Endothelial cell of umbilical vein (primary cell): ENCODE data around the gene AGAP9.
"Not testable (repeated sequence)": the region's sequence is repeated elsewhere in the genome, so short reads cannot be mapped to it uniquely, and the experiment has no call there.

Experiments
- POLR2AphosphoS5 ChIP-seq: IDR thresholded peaks from 2 replicates; pipeline ENCODE4 v1.6.1; 2012; ENCODE audit warnings: low read depth, mild to moderate bottlenecking, control low read depth, low read length, moderate library complexity; ENCODE audit not compliant: insufficient read depth
- TF ChIP-seq, protein P1 (sequence below), 2 donors: IDR thresholded peaks; 1 replicate in 1 of 2; 2 replicates in 1 of 2; pipeline ENCODE4 v1.5.1; 2011; ENCODE audit warnings: low read length in 2 of 2, mild to moderate bottlenecking in 2 of 2, moderate library complexity in 2 of 2, control low read depth in 1 of 2, inconsistent platforms in 1 of 2, low read depth in 1 of 2; ENCODE audit not compliant: insufficient read depth in 1 of 2; ENCODE audit errors: extremely low read depth in 1 of 2

DNA sequence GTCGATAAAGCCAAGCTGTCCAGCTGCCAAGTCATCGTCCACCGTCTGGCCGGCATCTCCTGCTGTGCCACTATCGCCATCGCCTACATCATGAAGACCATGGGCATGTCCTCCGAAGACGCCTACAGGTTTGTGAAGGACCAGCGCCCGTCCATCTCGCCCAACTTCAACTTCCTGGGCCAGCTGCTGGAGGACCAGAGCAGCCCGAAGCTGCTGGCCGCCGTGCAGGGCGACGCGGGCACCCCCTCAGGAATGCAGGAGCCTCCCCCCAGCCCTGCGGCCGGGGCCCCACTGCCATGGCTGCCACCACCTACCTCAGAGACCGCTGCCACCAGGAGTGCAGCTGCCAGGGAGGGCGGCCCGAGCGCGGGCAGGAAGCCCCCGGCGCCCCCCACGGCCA, 41.5 kb upstream of the AGAP9 start:
- not testable (repeated sequence) for TF ChIP-seq POLR2AphosphoS5
- TF ChIP-seq, protein P1, sequence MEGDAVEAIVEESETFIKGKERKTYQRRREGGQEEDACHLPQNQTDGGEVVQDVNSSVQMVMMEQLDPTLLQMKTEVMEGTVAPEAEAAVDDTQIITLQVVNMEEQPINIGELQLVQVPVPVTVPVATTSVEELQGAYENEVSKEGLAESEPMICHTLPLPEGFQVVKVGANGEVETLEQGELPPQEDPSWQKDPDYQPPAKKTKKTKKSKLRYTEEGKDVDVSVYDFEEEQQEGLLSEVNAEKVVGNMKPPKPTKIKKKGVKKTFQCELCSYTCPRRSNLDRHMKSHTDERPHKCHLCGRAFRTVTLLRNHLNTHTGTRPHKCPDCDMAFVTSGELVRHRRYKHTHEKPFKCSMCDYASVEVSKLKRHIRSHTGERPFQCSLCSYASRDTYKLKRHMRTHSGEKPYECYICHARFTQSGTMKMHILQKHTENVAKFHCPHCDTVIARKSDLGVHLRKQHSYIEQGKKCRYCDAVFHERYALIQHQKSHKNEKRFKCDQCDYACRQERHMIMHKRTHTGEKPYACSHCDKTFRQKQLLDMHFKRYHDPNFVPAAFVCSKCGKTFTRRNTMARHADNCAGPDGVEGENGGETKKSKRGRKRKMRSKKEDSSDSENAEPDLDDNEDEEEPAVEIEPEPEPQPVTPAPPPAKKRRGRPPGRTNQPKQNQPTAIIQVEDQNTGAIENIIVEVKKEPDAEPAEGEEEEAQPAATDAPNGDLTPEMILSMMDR (IDR thresholded peaks at IDR 0.05; ENCODE audit: extremely low read depth in 1 of 2, insufficient read depth in 1 of 2, low read depth in 1 of 2, low read length in 2 of 2) = not testable (repeated sequence)
